GM12892 (cell line): Measurements from ENCODE around the gene TRAPPC14.

Experiments used
- POLR2A ChIP-seq: IDR thresholded peaks from 2 replicates; pipeline ENCODE4 v1.6.1; 2011; ENCODE audit warnings: low read depth, low read length, control low read depth
- TAF1 ChIP-seq: IDR thresholded peaks from 2 replicates; pipeline ENCODE4 v1.6.1; 2011; ENCODE audit warnings: low read depth, mild to moderate bottlenecking, control low read depth, low read length, borderline replicate concordance

DNA sequence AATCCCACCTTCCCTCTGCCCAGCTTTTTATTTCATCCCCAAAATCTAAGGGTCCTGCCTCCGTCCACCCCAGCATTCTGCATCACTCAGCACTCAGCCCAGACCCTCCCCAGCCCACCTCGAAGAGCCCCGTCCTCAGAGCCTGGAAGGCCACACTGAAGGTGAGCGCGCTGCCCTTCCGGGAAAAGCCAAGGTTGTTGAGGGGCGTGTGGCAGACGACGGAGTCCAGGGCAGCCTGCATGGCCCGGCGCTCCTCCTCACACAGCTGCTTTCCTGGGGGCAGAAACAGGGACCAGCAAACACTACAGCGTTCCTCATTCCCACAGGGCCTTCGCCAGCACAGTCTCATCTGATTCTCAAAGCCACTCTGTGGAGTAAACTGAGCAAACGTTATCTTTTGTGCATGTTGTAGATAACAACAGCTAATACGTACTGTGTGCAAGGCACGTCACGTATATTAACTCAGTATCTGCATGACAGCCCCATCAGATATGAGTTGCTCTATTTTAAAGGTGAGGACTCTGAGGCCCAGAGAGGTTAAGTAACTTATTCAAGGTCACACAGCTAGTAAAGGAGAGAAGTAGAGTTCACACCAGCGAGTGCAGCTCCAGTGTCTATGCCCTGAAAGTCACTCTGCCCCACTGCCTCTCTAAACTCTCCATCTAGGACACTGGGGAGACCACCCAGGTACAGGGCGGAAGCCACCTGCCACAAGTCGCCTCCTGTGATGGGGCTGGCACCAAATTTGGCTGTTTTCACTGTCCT is 2.8 kb downstream of the TRAPPC14 start:
- TF ChIP-seq TAF1 (no peak), POLR2A (no peak)
